ENCODE measurements around the gene ZDHHC12.

- TF ChIP-seq CTCF (IDR thresholded peaks at IDR 0.05; ENCODE audit: low read depth, low read length) (no peak), MAX (IDR thresholded peaks at IDR 0.05; ENCODE audit: low read depth, low read length) (no peak)
These were observed 3.9 kb downstream of the ZDHHC12 start for GRCh38 chr9:128719919-128720605.
